Naive thymus-derived CD4-positive, alpha-beta T cell (primary cell): ENCODE measurements around the gene METTL5. TPM values are rescaled to one million over a fixed set of nuclear protein-coding genes. Genes with fewer than 3 reads are reported as not detected.
"Not testable (repeated sequence)": the region's sequence is repeated elsewhere in the genome, so short reads cannot be mapped to it uniquely, and the experiment has no call there.

Experiments
- ATAC-seq: fragments of 150-1000 bp; cut with Tn5 transposase; 2 replicates; pipeline ENCODE4 v1.10.0; 2021; ENCODE audit warnings: mild to moderate bottlenecking, moderate library complexity
- CTCF ChIA-PET: fragments of 350-600 bp; sonication (Branson Sonifier 250); formaldehyde crosslinking; loops from one replicate; lab custom pipeline; 2021; ENCODE audit warnings: antibody characterized with exemption; lab: Charles Lee
- POLR2A ChIA-PET: fragments of 350-600 bp; sonication (Branson Sonifier 250); formaldehyde crosslinking; loops from one replicate; lab custom pipeline; 2021; ENCODE audit warnings: antibody characterized with exemption, inconsistent platforms; lab: Charles Lee
- DNase-seq, 9 donors: peaks; one replicate each; pipeline versions ENCODE4 v3.0.0 to v3.0.0-alpha.2; 2020 to 2022; ENCODE audit warnings: mixed read lengths in 1 of 9
- H3K27ac ChIP-seq: one replicate; pipeline ENCODE4 v1.7.0; 2013; ENCODE audit warnings: mild to moderate bottlenecking, low read depth, low read length, moderate library complexity
- H3K27me3 ChIP-seq, 2 donors: one replicate each; pipeline ENCODE4 v1.7.0; 2013; ENCODE audit warnings: low read length in 2 of 2, mild to moderate bottlenecking in 2 of 2, moderate library complexity in 2 of 2; ENCODE audit not compliant: control insufficient read depth in 2 of 2, insufficient read depth in 2 of 2
- H3K36me3 ChIP-seq, 3 experiments: 1 replicate in 2 of 3; 2 replicates in 1 of 3; pipeline ENCODE4 v1.7.0; 2013; ENCODE audit warnings: low read length in 3 of 3, mild to moderate bottlenecking in 3 of 3, moderate library complexity in 1 of 3; ENCODE audit not compliant: insufficient read depth in 3 of 3, control insufficient read depth in 2 of 3
- H3K4me1 ChIP-seq, 2 donors: one replicate each; pipeline ENCODE4 v1.7.0; 2013; ENCODE audit warnings: low read length in 2 of 2, mild to moderate bottlenecking in 2 of 2, moderate library complexity in 1 of 2; ENCODE audit not compliant: control insufficient read depth in 2 of 2, insufficient read depth in 2 of 2
- H3K4me3 ChIP-seq: 2 replicates; pipeline ENCODE4 v1.7.0; 2013; ENCODE audit warnings: mild to moderate bottlenecking, low read length
- H3K9me3 ChIP-seq, 3 experiments: 1 replicate in 2 of 3; 2 replicates in 1 of 3; pipeline ENCODE4 v1.7.0; 2013; ENCODE audit warnings: low read length in 3 of 3; ENCODE audit not compliant: control insufficient read depth in 2 of 3
- H3K27ac Mint-ChIP-seq, 9 donors: one replicate each; pipeline ENCODE4 v1.8.0; 2020 to 2022; ENCODE audit warnings: mixed read lengths in 9 of 9, mild to moderate bottlenecking in 8 of 9, moderate library complexity in 5 of 9, inconsistent platforms in 2 of 9
- H3K27me3 Mint-ChIP-seq, 5 donors: one replicate each; pipeline ENCODE4 v1.8.0; 2021 to 2022; ENCODE audit warnings: mixed read lengths in 5 of 5, mild to moderate bottlenecking in 1 of 5
- H3K36me3 Mint-ChIP-seq, 5 donors: one replicate each; pipeline ENCODE4 v1.8.0; 2020 to 2022; ENCODE audit warnings: mixed read lengths in 5 of 5, mild to moderate bottlenecking in 3 of 5, inconsistent platforms in 1 of 5
- H3K4me1 Mint-ChIP-seq, 7 donors: one replicate each; pipeline ENCODE4 v1.8.0; 2020 to 2022; ENCODE audit warnings: mixed read lengths in 7 of 7, mild to moderate bottlenecking in 3 of 7, inconsistent platforms in 1 of 7
- H3K4me3 Mint-ChIP-seq, 10 donors: one replicate each; pipeline ENCODE4 v1.8.0; 2020 to 2022; ENCODE audit warnings: mild to moderate bottlenecking in 10 of 10, mixed read lengths in 10 of 10, moderate library complexity in 6 of 10, inconsistent platforms in 2 of 10
- H3K9me3 Mint-ChIP-seq, 11 donors: one replicate each; pipeline ENCODE4 v1.8.0; 2020 to 2022; ENCODE audit warnings: mixed read lengths in 11 of 11, mild to moderate bottlenecking in 4 of 11, inconsistent platforms in 1 of 11, moderate library complexity in 1 of 11
- intact Hi-C, 2 donors: fragments of 100-400 bp; cut with micrococcal nuclease; formaldehyde crosslinking; loops; one replicate each; pipeline ENCODE4 v1.15.1; 2023
- polyA plus RNA-seq, 2 donors: library from polyadenylated mRNA; unstranded; fragments of 300-500 nt; fragmentation: Illumina TruSeq; gene quantifications; one replicate each; pipeline ENCODE4 v1.2.3, GENCODE V29; 2021
- total RNA-seq, 6 experiments: library from RNA in 5 of 6; stranded (reverse) in 5 of 6; gene quantifications; 1 replicate in 5 of 6; 2 replicates in 1 of 6; pipeline ENCODE4 v1.2.3 and lab custom pipeline; 2021 to 2026

The METTL5 gene
- total and polyA plus RNA-seq, 7 experiments from 2014 or later, result 21.1 to 149 (median 46.4) TPM

DNA sequence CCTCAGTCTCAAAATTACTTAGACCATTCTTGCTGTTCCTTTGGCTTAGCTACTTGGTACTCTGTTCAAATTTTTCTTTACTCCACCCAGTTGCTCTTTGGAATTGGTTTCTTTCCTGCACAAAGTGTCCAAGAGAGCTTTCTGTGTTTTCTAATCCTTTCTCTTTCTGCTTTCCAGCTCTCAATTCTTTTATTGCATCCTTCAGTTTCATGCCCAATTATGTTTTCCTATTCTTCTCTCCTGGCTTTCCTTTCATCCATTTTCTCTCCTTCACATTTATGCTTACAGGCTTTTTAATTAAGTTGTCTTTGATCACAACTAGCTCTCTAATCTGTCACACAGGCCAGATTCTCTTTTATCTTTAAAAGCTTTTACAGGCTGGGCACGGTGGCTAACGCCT is 40.8 kb upstream of the METTL5 start:
- no peaks in the 10 kb centered on the region for H3K9me3 ChIP-seq
- no peak for ATAC-seq
- no peaks in the 10 kb centered on the region for H3K36me3 ChIP-seq
- ChIA-PET CTCF (no interaction called here), POLR2A (interaction anchor here (0.7 kb wide), 1 partner anchor 44 kb away, joined by 3 read pairs; no protein-coding TSS in a partner anchor)
- peak overlapping the region in 2 of 9 donors; percentile 30 to 51 for H3K27ac Mint-ChIP-seq
- peaks cover 3 to 74% (median 56%) of the 10 kb centered on the region in 7 donors for H3K4me1 Mint-ChIP-seq
- peaks cover 0 to 18% (median 10%) of the 10 kb centered on the region in 5 donors for H3K36me3 Mint-ChIP-seq
- DNase-seq, result no peak
- intact Hi-C loops, result no loop called here
- H3K27me3 ChIP-seq, result no peaks in the 10 kb centered on the region
- no peaks in the 10 kb centered on the region for H3K27me3 Mint-ChIP-seq
- H3K4me3 ChIP-seq, result no peak overlapping the region
- no peak overlapping the region for H3K27ac ChIP-seq
- H3K9me3 Mint-ChIP-seq, result no peaks in the 10 kb centered on the region
- H3K4me1 ChIP-seq, result no peaks in the 10 kb centered on the region
- peak overlapping the region in 1 of 10 donors; percentile 23 for H3K4me3 Mint-ChIP-seq

DNA sequence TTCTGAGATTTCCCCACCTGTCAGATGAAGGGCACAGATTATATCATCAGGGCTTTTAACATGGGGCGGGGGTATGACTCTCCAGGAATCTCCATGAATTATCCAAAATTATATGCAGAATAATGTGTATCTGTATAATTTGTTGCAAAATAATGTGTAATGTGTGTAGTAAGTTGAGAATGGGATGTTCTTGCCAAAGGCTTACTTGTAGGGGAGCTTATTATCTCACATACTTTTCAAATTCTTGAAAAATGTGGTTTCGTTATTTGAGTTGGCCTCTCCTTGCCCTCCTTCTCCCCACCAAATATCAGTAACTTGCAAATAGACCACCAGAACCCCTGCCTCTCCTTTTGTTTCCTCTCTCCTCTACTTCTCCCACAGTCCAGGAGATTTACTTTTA is 38.1 kb upstream of the METTL5 start:
- H3K4me1 Mint-ChIP-seq, result peaks cover 3 to 70% (median 50%) of the 10 kb centered on the region in 7 donors
- intact Hi-C loops, result no loop called here
- no peaks in the 10 kb centered on the region for H3K27me3 Mint-ChIP-seq
- H3K27me3 ChIP-seq, result no peaks in the 10 kb centered on the region
- H3K27ac ChIP-seq, result no peak overlapping the region
- H3K9me3 Mint-ChIP-seq, result no peaks in the 10 kb centered on the region
- ChIA-PET CTCF (no interaction called here), POLR2A (no interaction called here)
- H3K4me1 ChIP-seq, result no peaks in the 10 kb centered on the region
- H3K9me3 ChIP-seq, result no peaks in the 10 kb centered on the region
- H3K36me3 ChIP-seq, result no peaks in the 10 kb centered on the region
- ATAC-seq, result no peak
- no peak overlapping the region for H3K4me3 Mint-ChIP-seq
- DNase-seq, result no peak
- peaks cover 0 to 25% (median 17%) of the 10 kb centered on the region in 5 donors for H3K36me3 Mint-ChIP-seq
- no peak overlapping the region for H3K27ac Mint-ChIP-seq
- no peak overlapping the region for H3K4me3 ChIP-seq

GRCh38 chr2:169860149-169860548 is 35.4 kb upstream of the METTL5 start:
- CTCF ChIA-PET, result no interaction called here
- H3K4me1 Mint-ChIP-seq, result peaks cover 0 to 50% (median 40%) of the 10 kb centered on the region in 7 donors
- H3K27me3 Mint-ChIP-seq, result no peaks in the 10 kb centered on the region
- Histone ChIP-seq H3K36me3 (no peaks in the 10 kb centered on the region), H3K4me1 (no peaks in the 10 kb centered on the region), H3K27me3 (no peaks in the 10 kb centered on the region), H3K27ac (no peak overlapping the region), H3K4me3 (no peak overlapping the region), H3K9me3 (no peaks in the 10 kb centered on the region)
- peak overlapping the region in 2 of 9 donors; percentile 10 to 14 for H3K27ac Mint-ChIP-seq
- peaks cover 0 to 24% (median 18%) of the 10 kb centered on the region in 5 donors for H3K36me3 Mint-ChIP-seq
- peaks cover 0 to 4% (median 0%) of the 10 kb centered on the region in 11 donors for H3K9me3 Mint-ChIP-seq
- DNase-seq, result no peak
- no peak overlapping the region for H3K4me3 Mint-ChIP-seq
- intact Hi-C loops, result no loop called here
- no peak for ATAC-seq
- POLR2A ChIA-PET, result interaction anchor here (0.7 kb wide), 1 partner anchor 1762 kb away, joined by 5 read pairs; no protein-coding TSS in a partner anchor

DNA sequence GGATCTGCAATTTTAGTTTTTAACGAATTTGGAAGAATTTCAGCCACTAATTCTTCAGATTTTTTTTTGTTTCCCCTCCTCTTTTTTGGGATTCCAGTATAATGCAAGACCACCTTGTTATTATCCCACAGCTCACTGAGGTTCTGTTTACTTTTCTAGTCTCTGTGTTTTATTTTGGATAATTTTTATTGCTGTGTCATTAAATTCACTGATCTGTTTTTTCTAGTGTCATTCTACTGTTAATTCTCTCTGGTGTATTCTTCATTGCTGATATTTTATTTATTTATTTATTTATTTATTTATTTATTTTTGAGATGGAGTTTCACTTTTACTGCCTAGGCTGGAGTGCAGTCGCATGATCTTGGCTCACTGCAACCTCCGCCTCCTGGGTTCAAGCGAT is 34.7 kb upstream of the METTL5 start:
- Histone ChIP-seq H3K27me3 (no peaks in the 10 kb centered on the region), H3K36me3 (no peaks in the 10 kb centered on the region), H3K9me3 (no peaks in the 10 kb centered on the region), H3K4me3 (no peak overlapping the region), H3K4me1 (no peaks in the 10 kb centered on the region), H3K27ac (no peak overlapping the region)
- DNase-seq (no peak), ATAC-seq (no peak)
- peaks cover 0 to 48% (median 39%) of the 10 kb centered on the region in 7 donors for H3K4me1 Mint-ChIP-seq
- POLR2A ChIA-PET, result no interaction called here
- CTCF ChIA-PET, result interaction anchor here (0.6 kb wide), 1 partner anchor 511 kb away, joined by 3 read pairs; no protein-coding TSS in a partner anchor
- peaks cover 0 to 24% (median 18%) of the 10 kb centered on the region in 5 donors for H3K36me3 Mint-ChIP-seq
- no peak overlapping the region for H3K27ac Mint-ChIP-seq
- peaks cover 0 to 6% (median 0%) of the 10 kb centered on the region in 11 donors for H3K9me3 Mint-ChIP-seq
- H3K4me3 Mint-ChIP-seq, result no peak overlapping the region
- H3K27me3 Mint-ChIP-seq, result no peaks in the 10 kb centered on the region
- intact Hi-C loops, result no loop called here

DNA sequence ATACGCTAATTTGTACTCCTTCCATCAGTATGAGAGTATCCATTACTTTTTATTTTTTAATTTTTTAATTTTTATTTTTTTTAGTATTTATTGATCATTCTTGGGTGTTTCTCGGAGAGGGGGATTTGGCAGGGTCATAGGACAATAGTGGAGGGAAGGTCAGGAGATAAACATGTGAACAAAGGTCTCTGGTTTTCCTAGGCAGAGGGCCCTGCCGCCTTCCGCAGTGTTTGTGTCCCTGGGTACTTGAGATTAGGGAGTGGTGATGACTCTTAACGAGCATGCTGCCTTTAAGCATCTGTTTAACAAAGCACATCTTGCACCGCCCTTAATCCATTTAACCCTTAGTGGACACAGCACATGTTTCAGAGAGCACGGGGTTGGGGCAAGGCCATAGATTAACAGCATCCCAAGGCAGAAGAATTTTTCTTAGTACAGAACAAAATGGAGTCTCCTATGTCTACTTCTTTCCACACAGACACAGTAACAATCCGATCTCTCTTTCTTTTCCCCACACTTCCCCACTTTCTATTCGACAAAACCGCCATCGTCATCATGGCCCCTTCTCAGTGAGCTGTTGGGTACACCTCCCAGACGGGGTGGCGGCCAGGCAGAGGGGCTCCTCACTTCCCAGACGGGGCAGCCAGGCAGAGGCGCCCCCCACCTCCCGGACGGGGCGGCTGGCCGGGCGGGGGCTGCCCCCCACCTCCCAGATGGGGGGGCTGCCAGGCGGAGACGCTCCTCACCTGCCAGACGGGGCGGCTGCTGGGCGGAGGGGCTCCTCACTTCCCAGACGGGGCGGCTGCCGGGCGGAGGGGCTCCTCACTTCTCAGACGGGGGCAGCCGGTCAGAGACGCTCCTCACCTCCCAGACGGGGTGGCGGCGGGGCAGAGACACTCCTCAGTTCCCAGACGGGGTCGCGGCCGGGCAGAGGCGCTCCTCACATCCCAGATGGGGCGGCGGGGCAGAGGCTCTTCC is 30.9 kb upstream of the METTL5 start:
- DNase-seq, intact Hi-C loops, H3K4me3 Mint-ChIP-seq, H3K36me3 ChIP-seq, H3K27me3 Mint-ChIP-seq, H3K4me3 ChIP-seq, POLR2A ChIA-PET, ATAC-seq, H3K4me1 ChIP-seq, H3K9me3 Mint-ChIP-seq, H3K9me3 ChIP-seq, CTCF ChIA-PET, H3K27me3 ChIP-seq, H3K27ac ChIP-seq: not testable (repeated sequence)
- peaks cover 3 to 32% (median 28%) of the 10 kb centered on the region in 5 donors for H3K36me3 Mint-ChIP-seq
- H3K4me1 Mint-ChIP-seq, result peaks cover 4 to 40% (median 29%) of the 10 kb centered on the region in 7 donors
- H3K27ac Mint-ChIP-seq, result peak overlapping the region in 1 of 9 donors; percentile 10

DNA sequence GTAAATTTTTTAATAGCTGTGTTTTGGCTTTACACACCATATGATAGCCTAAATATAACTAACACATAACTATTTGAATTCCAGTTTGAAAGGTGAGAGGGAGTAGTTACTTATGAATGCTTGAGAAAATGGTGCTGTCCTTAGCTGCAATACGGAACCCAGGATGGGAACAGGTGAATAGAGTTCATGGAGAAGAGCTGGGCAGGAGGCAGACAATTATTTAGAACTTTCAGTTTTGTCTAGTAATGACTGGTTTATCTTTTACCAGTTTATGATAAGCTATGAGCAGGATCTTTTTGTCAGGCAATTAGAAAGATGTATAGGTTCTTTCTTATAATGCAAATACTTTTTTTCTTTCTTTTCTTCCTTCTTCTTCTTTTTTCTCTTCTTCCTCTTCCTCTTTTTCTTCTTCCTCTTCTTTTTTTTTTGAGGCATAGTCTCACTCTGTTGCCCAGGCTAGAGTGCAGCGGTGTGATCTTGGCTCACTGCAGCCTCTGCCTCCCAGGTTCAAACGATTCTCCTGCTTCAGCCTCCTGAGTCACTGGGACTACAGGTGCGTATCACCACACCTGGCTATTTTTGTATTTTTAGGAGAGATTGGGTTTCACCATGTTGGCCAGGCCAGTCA is 28.4 kb upstream of the METTL5 start:
- Mint-ChIP-seq H3K9me3 (peaks cover 0 to 8% (median 1%) of the 10 kb centered on the region in 11 donors), H3K36me3 (peaks cover 0 to 35% (median 26%) of the 10 kb centered on the region in 5 donors), H3K27ac (peak overlapping the region in 1 of 9 donors; percentile 62), H3K27me3 (no peaks in the 10 kb centered on the region), H3K4me1 (peaks cover 10 to 42% (median 34%) of the 10 kb centered on the region in 7 donors), H3K4me3 (no peak overlapping the region)
- Histone ChIP-seq H3K4me3 (no peak overlapping the region), H3K27me3 (no peaks in the 10 kb centered on the region), H3K36me3 (no peaks in the 10 kb centered on the region), H3K4me1 (peaks cover 0 to 8% of the 10 kb centered on the region in 2 donors), H3K9me3 (no peaks in the 10 kb centered on the region), H3K27ac (no peak overlapping the region)
- ChIA-PET CTCF (no interaction called here), POLR2A (no interaction called here)
- intact Hi-C loops, result no loop called here
- no peak for ATAC-seq
- no peak for DNase-seq
